Thyroid gland (tissue), 4 donors: ENCODE measurements around the gene HS6ST1. TPM values are rescaled to one million over a fixed set of nuclear protein-coding genes. Genes with fewer than 3 reads are reported as not detected.
"Not testable (repeated sequence)": the region's sequence is repeated elsewhere in the genome, so short reads cannot be mapped to it uniquely, and the experiment has no call there.

Experiments used
- DNase-seq, 2 donors: peaks; one replicate each; pipeline ENCODE4 v3.0.0-alpha.2; 2019
- H3K27ac ChIP-seq, 3 donors: fragments of 200-600 bp; sonication (generic); 1 replicate in 2 of 3; 2 replicates in 1 of 3; pipeline ENCODE4 v1.5.1; 2016 to 2019; ENCODE audit warnings: mild to moderate bottlenecking in 1 of 3, moderate library complexity in 1 of 3
- H3K27me3 ChIP-seq: fragments of 200-600 bp; sonication (generic); one replicate; pipeline ENCODE4 v1.5.1; 2019
- H3K36me3 ChIP-seq, 2 donors: fragments of 200-600 bp; sonication (generic); one replicate each; pipeline ENCODE4 v1.5.1; 2016 to 2019
- H3K4me1 ChIP-seq, 2 donors: fragments of 200-600 bp; sonication (generic); one replicate each; pipeline ENCODE4 v1.5.1; 2017 to 2019
- H3K4me3 ChIP-seq, 3 donors: fragments of 200-600 bp; sonication (generic); replicated peaks in 1 of 3; 1 replicate in 2 of 3; 2 replicates in 1 of 3; pipeline ENCODE4 v1.5.1; 2016; ENCODE audit warnings: mild to moderate bottlenecking in 1 of 3
- H3K9me3 ChIP-seq: fragments of 200-600 bp; sonication (generic); one replicate; pipeline ENCODE4 v1.5.1; 2017
- POLR2A ChIP-seq, 2 donors: fragments of 450-650 bp; IDR thresholded peaks; one replicate each; pipeline ENCODE4 v1.6.1; 2017; ENCODE audit warnings: antibody characterized with exemption in 2 of 2, mild to moderate bottlenecking in 2 of 2, moderate library complexity in 1 of 2
- WGBS, 2 donors: methylation state at CpG; one replicate each; pipeline ENCODE4 v1.1.5; 2017; 5-methylcytosine and 5-hydroxymethylcytosine counted together
- intact Hi-C: fragments of 100-400 bp; cut with DNase I; formaldehyde crosslinking; loops from one replicate; pipeline ENCODE4 v1.15.1; 2023
- total RNA-seq, 4 donors: library from RNA; depleted of rRNA; stranded (reverse); fragments of >200 nt; gene quantifications; one replicate each; pipeline ENCODE4 v1.2.3, GENCODE V29; 2016
- TF ChIP-seq, protein P1 (sequence below), 6 experiments: fragments of 200-600 bp in 3 of 6; fragments of 450-650 bp in 3 of 6; sonication (generic) in 3 of 6; IDR thresholded peaks; one replicate each; pipeline ENCODE4 v1.5.1; 2016 to 2019; ENCODE audit warnings: antibody characterized with exemption in 6 of 6, mild to moderate bottlenecking in 2 of 6, inconsistent platforms in 1 of 6, moderate library complexity in 1 of 6

Gene HS6ST1
- total RNA-seq, 4 donors from 2014 or later: 27.1 to 35.6 (median 32.5) TPM

DNA sequence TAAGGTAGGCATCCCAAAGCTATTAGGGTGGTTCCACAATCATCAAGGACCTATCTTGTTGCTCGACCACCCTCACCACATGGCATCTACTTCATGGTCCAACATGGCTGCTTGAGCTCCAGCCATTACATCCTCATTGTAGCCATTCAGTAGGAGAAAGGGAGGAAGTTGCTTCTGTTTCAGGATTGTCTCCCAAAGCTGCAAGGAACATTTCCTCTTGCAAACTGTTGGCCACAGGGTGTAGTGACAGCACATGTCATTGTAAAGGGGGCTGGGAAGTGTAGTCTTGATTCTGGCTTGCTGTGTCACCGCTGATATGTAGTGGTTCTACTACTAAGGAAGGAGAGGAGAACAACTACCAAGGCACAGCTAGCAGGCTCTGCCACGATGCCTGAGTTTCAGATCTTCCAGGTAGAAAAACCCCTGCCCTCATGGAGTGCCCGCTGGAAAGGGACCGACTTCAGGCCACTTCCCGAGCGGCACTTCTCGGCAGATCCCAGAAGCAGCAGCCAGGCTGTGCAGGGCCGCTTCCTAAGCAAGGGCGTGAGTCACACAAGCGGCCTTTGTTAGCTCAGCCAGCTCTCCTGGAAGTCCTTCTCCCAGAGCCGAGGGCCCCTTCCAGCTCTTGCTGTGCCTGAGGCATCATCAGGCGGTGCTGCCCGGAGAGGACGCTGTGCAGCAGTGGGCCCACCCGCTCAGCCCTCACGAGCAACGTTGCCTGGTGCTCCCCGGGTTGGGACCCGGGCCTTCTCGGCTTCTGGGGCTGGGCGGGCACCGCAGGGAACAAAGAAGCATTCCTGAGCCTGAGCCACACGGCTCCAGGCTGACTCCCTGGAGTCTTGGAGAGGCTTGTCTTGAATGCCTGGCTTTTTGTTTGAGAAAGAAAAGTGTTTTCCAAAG, 58.2 kb downstream of the HS6ST1 start:
- H3K4me1 ChIP-seq: peaks cover 0 to 4% of the 10 kb centered on the region in 2 donors
- DNase-seq: peak; percentile 35 to 42
- intact Hi-C loops: no loop called here
- 43 to 57% methylated on average over 10 of the region's 24 CpGs for WGBS, 2 donors
- TF ChIP-seq POLR2A (IDR thresholded peaks at IDR 0.05): no peak
- TF ChIP-seq, protein P1, sequence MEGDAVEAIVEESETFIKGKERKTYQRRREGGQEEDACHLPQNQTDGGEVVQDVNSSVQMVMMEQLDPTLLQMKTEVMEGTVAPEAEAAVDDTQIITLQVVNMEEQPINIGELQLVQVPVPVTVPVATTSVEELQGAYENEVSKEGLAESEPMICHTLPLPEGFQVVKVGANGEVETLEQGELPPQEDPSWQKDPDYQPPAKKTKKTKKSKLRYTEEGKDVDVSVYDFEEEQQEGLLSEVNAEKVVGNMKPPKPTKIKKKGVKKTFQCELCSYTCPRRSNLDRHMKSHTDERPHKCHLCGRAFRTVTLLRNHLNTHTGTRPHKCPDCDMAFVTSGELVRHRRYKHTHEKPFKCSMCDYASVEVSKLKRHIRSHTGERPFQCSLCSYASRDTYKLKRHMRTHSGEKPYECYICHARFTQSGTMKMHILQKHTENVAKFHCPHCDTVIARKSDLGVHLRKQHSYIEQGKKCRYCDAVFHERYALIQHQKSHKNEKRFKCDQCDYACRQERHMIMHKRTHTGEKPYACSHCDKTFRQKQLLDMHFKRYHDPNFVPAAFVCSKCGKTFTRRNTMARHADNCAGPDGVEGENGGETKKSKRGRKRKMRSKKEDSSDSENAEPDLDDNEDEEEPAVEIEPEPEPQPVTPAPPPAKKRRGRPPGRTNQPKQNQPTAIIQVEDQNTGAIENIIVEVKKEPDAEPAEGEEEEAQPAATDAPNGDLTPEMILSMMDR (IDR thresholded peaks at IDR 0.05): no peak
- no peaks in the 10 kb centered on the region for H3K27me3 ChIP-seq
- no peak overlapping the region for H3K4me3 ChIP-seq
- H3K36me3 ChIP-seq: no peaks in the 10 kb centered on the region
- H3K27ac ChIP-seq: no peak overlapping the region
- no peaks in the 10 kb centered on the region for H3K9me3 ChIP-seq

GRCh38 chr2:128259585-128259984, 59.1 kb downstream of the HS6ST1 start:
- no peak overlapping the region for H3K27ac ChIP-seq
- H3K9me3 ChIP-seq: no peaks in the 10 kb centered on the region
- peaks cover 0 to 4% of the 10 kb centered on the region in 2 donors for H3K4me1 ChIP-seq
- no peaks in the 10 kb centered on the region for H3K36me3 ChIP-seq
- DNase-seq: no peak
- TF ChIP-seq, protein P1 (IDR thresholded peaks at IDR 0.05): no peak
- no peak for TF ChIP-seq POLR2A (IDR thresholded peaks at IDR 0.05)
- WGBS, 2 donors: 94 to 98% methylated on average over 5 of the region's 5 CpGs
- no peaks in the 10 kb centered on the region for H3K27me3 ChIP-seq
- no peak overlapping the region for H3K4me3 ChIP-seq
- intact Hi-C loops: no loop called here

GRCh38 chr2:128258218-128258617, 60.5 kb downstream of the HS6ST1 start:
- Histone ChIP-seq H3K4me3 (no peak overlapping the region), H3K4me1 (peaks cover 0 to 4% of the 10 kb centered on the region in 2 donors), H3K27ac (no peak overlapping the region), H3K9me3 (no peaks in the 10 kb centered on the region), H3K36me3 (no peaks in the 10 kb centered on the region), H3K27me3 (no peaks in the 10 kb centered on the region)
- WGBS, 2 donors: 89 to 95% methylated on average over 6 of the region's 6 CpGs
- intact Hi-C loops: no loop called here
- no peak for DNase-seq
- no peak for TF ChIP-seq POLR2A (IDR thresholded peaks at IDR 0.05)
- TF ChIP-seq, protein P1 (IDR thresholded peaks at IDR 0.05): no peak

DNA sequence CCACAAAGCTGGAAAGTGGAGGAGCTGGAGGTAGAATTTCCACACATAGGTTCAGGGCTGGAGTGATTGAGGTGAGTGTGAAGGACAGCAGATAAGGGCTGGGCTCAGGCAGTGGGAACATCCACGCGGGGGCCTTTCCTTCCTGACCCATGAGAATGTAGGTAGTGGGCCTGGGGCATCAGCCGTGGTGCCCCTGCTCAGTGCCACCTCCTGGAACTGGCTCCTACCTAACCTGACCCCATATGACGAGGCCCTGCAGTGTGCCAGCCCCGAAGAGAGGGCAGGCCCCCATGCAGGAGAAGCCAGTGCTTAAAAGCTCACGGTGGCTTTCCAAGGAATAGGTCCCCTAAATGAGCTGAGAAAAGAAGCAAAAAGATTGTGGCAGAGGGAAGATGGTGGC, 66.2 kb downstream of the HS6ST1 start:
- WGBS, 2 donors: 96 to 97% methylated on average over 6 of the region's 6 CpGs
- Histone ChIP-seq H3K4me1 (no peaks in the 10 kb centered on the region), H3K27ac (no peak overlapping the region), H3K4me3 (no peak overlapping the region), H3K36me3 (no peaks in the 10 kb centered on the region), H3K9me3 (no peaks in the 10 kb centered on the region), H3K27me3 (no peaks in the 10 kb centered on the region)
- intact Hi-C loops: no loop called here
- TF ChIP-seq, protein P1 (IDR thresholded peaks at IDR 0.05): no peak
- TF ChIP-seq POLR2A (IDR thresholded peaks at IDR 0.05): no peak
- no peak for DNase-seq

DNA sequence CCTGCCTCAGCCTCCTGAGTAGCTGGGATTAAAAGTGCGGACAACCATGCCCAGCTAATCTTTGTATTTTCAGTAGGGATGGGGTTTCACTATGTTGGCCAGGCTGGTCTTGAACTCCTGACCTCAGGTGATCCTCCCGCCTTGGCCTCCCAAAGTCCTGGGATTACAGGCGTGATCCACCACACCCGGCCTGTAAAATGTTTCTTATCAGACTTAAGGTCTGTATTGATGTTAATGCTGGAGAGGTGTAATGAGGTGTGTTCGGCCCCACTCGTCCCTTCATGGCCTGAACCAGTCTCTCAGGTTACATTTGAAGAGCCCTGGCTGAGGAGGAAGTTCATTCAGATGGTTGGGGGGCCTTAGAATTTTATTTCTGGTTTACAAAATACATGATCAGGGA, 66.6 kb downstream of the HS6ST1 start:
- WGBS, 2 donors: 90 to 96% methylated on average over 6 of the region's 6 CpGs
- H3K4me3 ChIP-seq, DNase-seq, H3K36me3 ChIP-seq, H3K9me3 ChIP-seq, H3K27ac ChIP-seq, H3K27me3 ChIP-seq, H3K4me1 ChIP-seq, intact Hi-C loops: not testable (repeated sequence)
